RPMI8226 (cell line): ENCODE measurements around the gene CACNB4.
"Not testable (repeated sequence)": the region's sequence is repeated elsewhere in the genome, so short reads cannot be mapped to it uniquely, and the experiment has no call there.

ENCODE experiments used
- DNase-seq: peaks from one replicate; pipeline ENCODE4 v3.0.0-alpha.2; 2015

Gene CACNB4

GRCh38 chr2:151891566-151892194 lies 207.2 kb downstream of the CACNB4 start:
- DNase-seq: no peak

- DNase-seq: no peak
These were observed 211.7 kb downstream of the CACNB4 start for GRCh38 chr2:151887164-151887563.

GRCh38 chr2:151886241-151886640 lies 212.6 kb downstream of the CACNB4 start:
- no peak for DNase-seq

- DNase-seq: no peak
These were observed 215.9 kb downstream of the CACNB4 start for GRCh38 chr2:151882786-151883445.

GRCh38 chr2:151881342-151881741 lies 217.5 kb downstream of the CACNB4 start:
- no peak for DNase-seq

DNA sequence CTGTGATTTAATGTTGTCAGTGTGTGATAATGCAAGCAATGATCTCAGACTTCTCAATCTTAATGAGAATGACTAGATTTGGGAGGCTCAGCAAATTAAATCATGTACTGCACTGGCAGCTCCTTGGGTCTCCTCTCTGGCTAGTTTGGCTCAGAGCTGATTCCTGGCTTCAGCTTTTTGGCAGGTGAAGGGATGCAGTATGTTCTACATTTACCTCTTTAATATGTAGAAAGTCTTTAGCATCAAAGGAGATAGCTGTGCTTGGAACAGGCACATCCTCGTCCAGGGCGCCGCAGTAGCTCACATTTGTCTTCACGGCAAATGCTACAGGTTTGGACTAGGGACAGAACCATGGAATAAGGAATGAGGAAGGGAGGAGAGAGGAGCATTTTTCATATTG lies 218.3 kb downstream of the CACNB4 start:
- DNase-seq: no peak

DNA sequence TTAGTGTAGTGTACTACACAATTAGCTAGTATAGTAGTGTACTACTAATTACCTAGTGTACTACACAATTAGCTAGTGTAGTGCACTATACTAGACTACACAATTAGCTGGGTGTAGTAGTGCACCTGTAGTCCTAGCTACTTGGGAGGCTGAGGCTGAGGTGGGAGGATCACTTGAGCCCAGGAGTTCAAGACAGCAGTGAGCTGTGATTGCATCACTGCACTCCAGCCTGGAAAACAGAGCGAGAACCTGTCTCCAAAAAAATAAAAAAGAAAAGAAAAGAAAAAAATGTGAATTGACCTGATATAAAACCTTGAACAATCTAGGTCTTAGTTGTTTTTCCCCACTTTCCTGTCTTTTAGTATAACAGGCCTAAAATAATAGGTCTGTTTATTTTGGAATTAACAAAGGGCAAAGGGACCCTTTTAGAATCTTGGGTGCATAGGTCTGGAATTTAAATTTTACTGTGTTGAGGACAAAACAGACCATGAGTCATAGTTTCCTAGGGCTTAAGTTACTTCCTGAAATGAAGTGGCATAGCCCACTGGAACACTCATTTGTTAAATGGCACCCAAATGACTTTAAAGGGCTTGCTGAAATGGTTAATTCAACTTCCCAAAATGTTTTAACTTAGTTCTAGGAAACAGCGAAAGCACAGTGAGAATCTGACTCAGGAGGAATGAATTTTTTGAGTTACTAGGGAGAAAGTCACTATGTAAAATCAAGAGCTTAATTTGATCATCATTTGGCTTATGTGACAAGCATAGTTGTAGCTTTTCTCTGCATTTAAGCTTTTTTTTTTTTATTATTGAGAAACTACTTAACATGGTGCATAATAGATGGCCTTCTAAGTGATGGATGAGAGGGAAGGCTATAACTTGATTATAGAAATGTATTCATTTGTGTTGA lies 219.9 kb downstream of the CACNB4 start:
- no peak for DNase-seq

GRCh38 chr2:151878204-151878603 lies 220.6 kb downstream of the CACNB4 start:
- DNase-seq: no peak

DNA sequence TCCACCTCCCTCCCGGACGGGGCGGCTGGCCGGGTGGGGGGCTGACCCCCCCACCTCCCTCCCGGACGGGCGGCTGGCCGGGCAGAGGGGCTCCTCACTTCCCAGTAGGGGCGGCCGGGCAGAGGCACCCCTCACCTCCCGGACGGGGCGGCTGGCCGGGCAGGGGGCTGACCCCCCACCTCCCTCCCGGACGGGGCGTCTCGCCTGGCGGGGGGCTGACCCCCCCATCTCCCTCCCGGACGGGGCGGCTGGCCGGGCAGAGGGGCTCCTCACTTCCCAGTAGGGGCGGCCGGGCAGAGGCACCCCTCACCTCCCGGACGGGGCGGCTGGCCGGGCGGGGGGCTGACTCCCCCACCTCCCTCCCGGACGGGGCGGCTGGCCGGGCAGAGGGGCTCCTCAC lies 223.2 kb downstream of the CACNB4 start:
- not testable (repeated sequence) for DNase-seq

DNA sequence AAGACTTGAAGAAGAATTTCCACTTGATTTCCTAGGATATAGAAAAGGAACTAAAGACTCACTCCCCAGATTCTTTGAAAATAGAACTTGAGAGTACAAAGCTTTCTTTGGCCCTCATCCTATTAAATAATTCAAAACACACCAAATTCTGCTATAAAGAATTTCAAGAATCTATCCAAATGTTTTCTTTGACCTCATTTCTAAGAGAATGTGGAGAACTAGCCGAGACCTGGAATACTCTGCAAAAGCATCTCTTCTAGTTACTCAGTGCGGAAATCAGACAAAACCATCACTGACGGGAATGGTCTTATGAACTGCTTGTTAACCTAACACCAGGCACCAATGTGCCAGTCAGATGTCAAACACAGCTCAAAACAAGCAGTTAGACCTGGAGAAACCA lies 226.4 kb downstream of the CACNB4 start:
- no peak for DNase-seq

DNA sequence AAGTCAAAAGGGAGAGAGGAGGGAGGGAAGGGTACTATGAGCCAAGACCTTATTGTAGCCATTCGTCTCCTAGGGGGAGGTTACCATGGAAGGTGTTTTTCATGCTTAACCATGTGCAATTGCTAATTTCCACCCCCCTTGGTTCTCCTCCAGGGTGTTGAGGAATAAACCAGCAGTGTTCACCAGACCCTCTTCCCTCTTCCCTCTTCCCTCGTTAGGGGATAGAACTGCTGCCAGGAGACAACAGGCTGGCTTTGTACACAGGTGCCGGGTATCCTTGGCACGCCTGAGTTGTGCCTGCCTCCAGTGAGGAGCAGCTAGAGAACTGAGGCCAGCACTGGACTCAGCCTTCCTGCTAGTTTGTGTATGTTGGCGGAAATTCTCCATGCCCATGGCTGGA lies 229.6 kb downstream of the CACNB4 start:
- no peak for DNase-seq

- no peak for DNase-seq
These were observed 236.1 kb downstream of the CACNB4 start for GRCh38 chr2:151862700-151863099.

DNA sequence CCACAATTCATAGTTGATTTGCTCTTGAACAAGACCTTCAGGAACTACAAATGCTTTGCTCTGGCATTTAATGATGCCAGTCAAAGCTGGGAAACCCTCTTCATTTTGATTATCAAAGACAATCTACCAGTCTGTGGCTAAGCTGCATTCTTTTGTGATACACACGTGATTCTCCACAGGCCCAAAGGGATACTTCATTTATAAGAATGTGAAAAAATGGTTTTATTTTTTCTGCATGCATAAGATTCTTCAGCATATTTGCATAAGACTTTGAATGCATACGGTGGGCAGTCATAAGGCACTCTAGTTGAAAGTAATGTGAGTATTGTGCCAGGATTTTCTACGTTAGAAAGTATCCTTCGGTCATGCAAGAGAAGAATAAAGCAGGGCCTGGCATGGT lies 237.7 kb downstream of the CACNB4 start:
- DNase-seq: no peak

DNA sequence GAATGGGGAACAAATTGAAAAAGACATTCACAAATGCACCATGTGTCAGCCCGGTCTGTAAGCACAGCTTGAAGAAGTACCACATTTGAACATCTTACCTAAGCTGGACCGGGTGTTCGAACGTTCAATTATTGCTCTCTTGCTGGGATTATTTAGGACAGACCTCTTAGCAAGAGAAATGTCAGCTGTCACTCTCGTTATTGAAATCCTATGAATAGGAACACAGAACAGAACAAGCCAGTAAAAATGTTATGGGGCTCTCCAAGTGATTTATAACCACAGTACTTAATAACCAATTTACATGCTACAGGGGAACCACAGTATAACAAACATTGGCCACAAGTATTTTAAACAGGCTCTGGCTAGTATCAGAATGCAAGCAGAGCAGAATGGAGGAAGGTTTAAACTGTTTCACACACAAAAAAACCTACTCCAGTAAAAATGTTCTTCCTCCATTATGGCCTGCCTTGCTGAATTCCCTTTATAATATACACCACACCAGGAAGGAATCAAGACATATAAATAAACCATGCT lies 238.2 kb downstream of the CACNB4 start:
- DNase-seq: no peak

- no peak for DNase-seq
These were observed 238.6 kb downstream of the CACNB4 start for GRCh38 chr2:151860210-151860609.

GRCh38 chr2:151857650-151858049 lies 241.2 kb downstream of the CACNB4 start:
- no peak for DNase-seq

DNA sequence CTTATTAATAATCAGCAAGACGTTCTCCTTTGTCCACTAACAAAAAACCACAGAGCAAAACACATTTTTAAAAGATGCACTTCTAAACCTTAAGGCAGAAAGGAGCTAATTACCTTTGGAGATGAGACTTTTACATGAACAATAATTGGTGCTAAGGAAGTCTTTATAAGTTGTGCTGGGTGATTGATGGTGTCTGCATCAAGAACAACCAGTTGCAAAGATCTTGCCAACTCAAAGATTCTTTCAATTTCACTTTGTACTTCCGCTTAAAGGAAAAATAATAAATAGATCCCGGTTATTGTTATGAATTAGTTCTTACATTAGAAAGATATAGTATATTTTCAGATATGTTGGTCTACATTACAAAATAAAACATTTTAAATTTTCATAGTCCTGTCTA lies 243.7 kb downstream of the CACNB4 start:
- DNase-seq: no peak

DNA sequence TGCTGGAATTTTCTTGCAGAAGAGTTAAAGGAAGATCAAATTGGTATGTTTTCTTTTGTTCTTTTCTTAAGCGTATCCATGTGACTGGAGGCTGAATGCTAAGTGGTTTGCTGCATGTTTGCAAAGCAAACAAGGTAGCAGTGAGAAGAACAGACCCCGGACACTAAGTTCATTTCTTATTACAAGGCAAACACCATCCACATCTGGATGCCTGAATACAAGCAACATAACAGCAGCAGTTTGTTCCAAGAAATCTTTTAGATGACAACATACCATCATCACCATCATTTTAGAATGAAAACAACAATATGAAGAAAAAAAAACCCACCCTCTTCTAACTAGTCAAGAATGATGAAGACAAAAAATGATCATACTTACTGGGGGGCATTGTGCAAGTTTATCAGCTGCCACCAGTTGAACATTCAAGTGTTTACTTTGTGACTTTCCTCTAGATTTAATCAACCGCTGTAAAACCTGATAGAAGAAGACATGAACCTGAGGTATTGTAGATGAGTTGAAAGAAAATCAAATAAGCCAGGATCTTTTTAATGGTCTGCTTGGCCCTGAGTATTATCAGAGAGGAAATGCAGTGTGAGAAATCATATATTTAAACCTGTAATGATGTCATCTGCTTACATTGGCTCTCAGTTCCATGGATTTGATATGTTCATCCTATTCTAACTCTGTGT lies 245.6 kb downstream of the CACNB4 start:
- DNase-seq: no peak

DNA sequence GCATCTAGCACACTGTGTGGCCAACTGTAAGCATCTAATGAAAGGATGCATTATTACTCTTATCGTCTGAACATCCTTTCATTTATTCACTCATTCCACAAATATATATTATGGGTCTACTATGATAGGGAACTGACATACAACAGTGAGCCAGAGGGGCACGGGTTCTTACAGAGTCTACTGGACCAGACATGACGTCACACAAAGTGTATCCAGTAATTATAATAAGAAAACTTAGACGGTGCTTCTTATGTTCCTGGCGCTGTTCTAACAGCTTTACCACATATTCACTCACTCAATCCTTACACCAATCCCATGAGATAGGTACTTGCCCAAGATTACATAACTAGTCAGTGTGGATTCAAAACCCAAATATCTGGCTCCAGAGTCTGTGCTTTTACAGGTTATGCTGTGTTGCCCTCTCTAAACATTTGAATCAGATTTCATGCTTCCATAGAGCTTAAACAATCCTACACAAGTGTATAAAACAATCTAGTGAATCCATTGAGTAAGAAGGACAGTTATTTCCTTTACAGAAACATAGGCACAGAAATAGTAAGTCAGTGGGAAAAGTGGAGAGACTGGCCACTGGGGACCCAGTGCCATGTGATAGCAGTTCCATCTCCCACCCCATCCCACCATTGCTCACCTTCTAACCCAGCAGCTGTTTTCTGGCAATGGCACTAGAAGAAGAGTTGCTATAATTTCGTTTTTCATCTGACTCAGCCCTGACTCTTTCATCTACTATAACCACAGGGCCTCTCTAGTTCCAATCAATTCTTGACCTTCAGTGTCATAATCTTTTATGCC lies 246.4 kb downstream of the CACNB4 start:
- DNase-seq: no peak

- no peak for DNase-seq
These were observed 247.1 kb downstream of the CACNB4 start for GRCh38 chr2:151851761-151852160.

DNA sequence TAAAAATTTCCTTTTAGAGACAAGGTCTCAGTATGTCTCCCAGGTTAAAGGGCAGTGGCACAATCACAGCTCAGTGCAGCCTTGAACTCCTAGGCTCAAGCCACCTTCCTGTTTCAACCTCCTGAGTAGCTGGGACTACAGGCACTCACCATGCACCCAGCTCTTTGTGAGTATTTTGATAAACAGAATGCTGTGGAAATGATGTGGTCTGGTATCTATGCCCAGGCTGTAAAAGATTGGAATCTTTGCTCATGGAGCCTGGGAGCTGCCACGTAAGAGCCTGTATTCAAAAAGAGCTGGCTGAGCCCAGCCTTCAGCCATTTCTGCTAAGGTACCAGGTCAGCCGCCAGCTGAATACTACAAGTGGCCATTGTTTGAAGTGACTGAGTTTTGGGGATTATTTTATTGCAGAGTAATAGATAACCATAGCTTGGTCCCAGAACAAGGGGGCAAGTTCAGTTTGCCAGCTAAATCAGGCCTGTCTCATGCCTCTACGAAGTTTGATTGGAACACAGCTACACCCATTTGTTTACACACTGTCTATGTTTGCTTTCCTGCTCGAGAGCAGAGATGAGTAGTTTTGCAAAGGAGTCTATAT lies 249.3 kb downstream of the CACNB4 start:
- DNase-seq: no peak

GRCh38 chr2:151845884-151846283 lies 253.0 kb downstream of the CACNB4 start:
- no peak for DNase-seq
